Measurements from ENCODE around the gene ANO2.

Gene ANO2

GRCh38 chr12:5521456-5522325, 423.4 kb downstream of the ANO2 start:
- no peak for DNase-seq (ENCODE audit: low spot score in 2 of 2)
- no peak overlapping the region for H3K27ac Mint-ChIP-seq
- H3K36me3 Mint-ChIP-seq: no peaks in the 10 kb centered on the region
- H3K4me3 Mint-ChIP-seq: no peak overlapping the region
- H3K9me3 Mint-ChIP-seq: no peaks in the 10 kb centered on the region
- ATAC-seq: no peak
- no peaks in the 10 kb centered on the region for H3K4me1 Mint-ChIP-seq

GRCh38 chr12:5520831-5521230, 424.2 kb downstream of the ANO2 start:
- H3K27ac Mint-ChIP-seq: no peak overlapping the region
- no peak for DNase-seq (ENCODE audit: low spot score in 2 of 2)
- no peaks in the 10 kb centered on the region for H3K36me3 Mint-ChIP-seq
- no peak for ATAC-seq
- H3K4me1 Mint-ChIP-seq: no peaks in the 10 kb centered on the region
- H3K9me3 Mint-ChIP-seq: no peaks in the 10 kb centered on the region
- no peak overlapping the region for H3K4me3 Mint-ChIP-seq

GRCh38 chr12:5520037-5520436, 425.0 kb downstream of the ANO2 start:
- Mint-ChIP-seq H3K4me1 (no peaks in the 10 kb centered on the region), H3K27ac (no peak overlapping the region), H3K9me3 (no peaks in the 10 kb centered on the region), H3K4me3 (no peak overlapping the region), H3K36me3 (no peaks in the 10 kb centered on the region)
- ATAC-seq: no peak
- DNase-seq (ENCODE audit: low spot score in 2 of 2): no peak

GRCh38 chr12:5518584-5519365, 426.3 kb downstream of the ANO2 start:
- no peak overlapping the region for H3K4me3 Mint-ChIP-seq
- no peaks in the 10 kb centered on the region for H3K36me3 Mint-ChIP-seq
- ATAC-seq: no peak
- DNase-seq (ENCODE audit: low spot score in 2 of 2): no peak
- H3K9me3 Mint-ChIP-seq: no peaks in the 10 kb centered on the region
- H3K4me1 Mint-ChIP-seq: no peaks in the 10 kb centered on the region
- H3K27ac Mint-ChIP-seq: no peak overlapping the region

GRCh38 chr12:5516371-5517241, 428.5 kb downstream of the ANO2 start:
- H3K27ac Mint-ChIP-seq: no peak overlapping the region
- H3K4me1 Mint-ChIP-seq: no peaks in the 10 kb centered on the region
- no peaks in the 10 kb centered on the region for H3K36me3 Mint-ChIP-seq
- ATAC-seq (no peak), DNase-seq (ENCODE audit: low spot score in 2 of 2) (no peak)
- H3K9me3 Mint-ChIP-seq: no peaks in the 10 kb centered on the region
- H3K4me3 Mint-ChIP-seq: no peak overlapping the region

- Mint-ChIP-seq H3K4me1 (no peaks in the 10 kb centered on the region), H3K4me3 (no peak overlapping the region), H3K27ac (no peak overlapping the region), H3K9me3 (no peaks in the 10 kb centered on the region), H3K36me3 (no peaks in the 10 kb centered on the region)
- DNase-seq (ENCODE audit: low spot score in 2 of 2): no peak
- ATAC-seq: no peak
Measured at GRCh38 chr12:5515458-5515857, 429.6 kb downstream of the ANO2 start.

GRCh38 chr12:5514545-5514944, 430.5 kb downstream of the ANO2 start:
- H3K4me1 Mint-ChIP-seq: no peaks in the 10 kb centered on the region
- H3K9me3 Mint-ChIP-seq: no peaks in the 10 kb centered on the region
- no peak overlapping the region for H3K4me3 Mint-ChIP-seq

GRCh38 chr12:5514016-5514415, 431.0 kb downstream of the ANO2 start:
- Mint-ChIP-seq H3K4me3 (no peak overlapping the region), H3K27ac (no peak overlapping the region), H3K36me3 (no peaks in the 10 kb centered on the region), H3K4me1 (no peaks in the 10 kb centered on the region), H3K9me3 (no peaks in the 10 kb centered on the region)
- DNase-seq (ENCODE audit: low spot score in 2 of 2) (no peak), ATAC-seq (no peak)

More at GRCh38 chr12:5514545-5514944, 430.5 kb downstream of the ANO2 start:
- ATAC-seq (no peak), DNase-seq (ENCODE audit: low spot score in 2 of 2) (no peak)
- Mint-ChIP-seq H3K36me3 (no peaks in the 10 kb centered on the region), H3K27ac (no peak overlapping the region)

GRCh38 chr12:5513406-5513805, 431.7 kb downstream of the ANO2 start:
- ATAC-seq (no peak), DNase-seq (ENCODE audit: low spot score in 2 of 2) (no peak)
- no peaks in the 10 kb centered on the region for H3K4me1 Mint-ChIP-seq
- H3K4me3 Mint-ChIP-seq: no peak overlapping the region
- H3K27ac Mint-ChIP-seq: no peak overlapping the region
- H3K36me3 Mint-ChIP-seq: no peaks in the 10 kb centered on the region
- H3K9me3 Mint-ChIP-seq: no peaks in the 10 kb centered on the region
